ENCODE data around the gene HSPB9.

HSPB9 gene

DNA sequence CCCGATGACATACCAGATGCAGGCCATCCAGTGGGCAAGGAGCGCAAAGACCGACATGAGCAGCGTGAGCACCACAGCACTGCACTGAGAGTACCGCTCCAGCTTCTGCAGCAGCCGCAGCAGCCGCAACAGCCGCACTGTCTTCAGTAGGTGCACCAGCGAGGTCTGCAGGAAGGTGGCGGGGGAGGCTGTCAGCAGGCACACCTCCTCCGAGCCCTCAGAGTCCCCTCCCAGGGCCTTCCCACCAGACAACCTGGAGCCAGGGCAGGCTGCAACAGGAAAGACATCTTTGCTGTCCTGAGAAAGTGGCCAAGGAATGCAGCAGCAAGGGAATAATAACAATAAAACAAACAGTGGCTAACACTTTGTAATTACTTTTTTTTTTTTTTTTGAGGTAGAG lies 49.2 kb downstream of the HSPB9 start:
- TF ChIP-seq, protein P1, sequence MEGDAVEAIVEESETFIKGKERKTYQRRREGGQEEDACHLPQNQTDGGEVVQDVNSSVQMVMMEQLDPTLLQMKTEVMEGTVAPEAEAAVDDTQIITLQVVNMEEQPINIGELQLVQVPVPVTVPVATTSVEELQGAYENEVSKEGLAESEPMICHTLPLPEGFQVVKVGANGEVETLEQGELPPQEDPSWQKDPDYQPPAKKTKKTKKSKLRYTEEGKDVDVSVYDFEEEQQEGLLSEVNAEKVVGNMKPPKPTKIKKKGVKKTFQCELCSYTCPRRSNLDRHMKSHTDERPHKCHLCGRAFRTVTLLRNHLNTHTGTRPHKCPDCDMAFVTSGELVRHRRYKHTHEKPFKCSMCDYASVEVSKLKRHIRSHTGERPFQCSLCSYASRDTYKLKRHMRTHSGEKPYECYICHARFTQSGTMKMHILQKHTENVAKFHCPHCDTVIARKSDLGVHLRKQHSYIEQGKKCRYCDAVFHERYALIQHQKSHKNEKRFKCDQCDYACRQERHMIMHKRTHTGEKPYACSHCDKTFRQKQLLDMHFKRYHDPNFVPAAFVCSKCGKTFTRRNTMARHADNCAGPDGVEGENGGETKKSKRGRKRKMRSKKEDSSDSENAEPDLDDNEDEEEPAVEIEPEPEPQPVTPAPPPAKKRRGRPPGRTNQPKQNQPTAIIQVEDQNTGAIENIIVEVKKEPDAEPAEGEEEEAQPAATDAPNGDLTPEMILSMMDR (conservative IDR thresholded peaks at IDR 0.05), result no peak
- no peak for TF ChIP-seq ZFX (IDR thresholded peaks at IDR 0.05)

More for the DNA sequence above, 49.2 kb downstream of the HSPB9 start:
- no peak overlapping the region for H3K27ac ChIP-seq

Data from C4-2B (cell line).